Osteoblast (primary cell): Measurements from ENCODE around the gene MTHFD2L. TPM values are rescaled to one million over a fixed set of nuclear protein-coding genes. Genes with fewer than 3 reads are reported as not detected.

Experiments used
- DNase-seq: peaks from one replicate; pipeline ENCODE4 v3.0.0; 2011; ENCODE audit warnings: low spot score, mixed read lengths; ENCODE audit not compliant: insufficient read length; ENCODE audit errors: missing footprints
- H2AFZ ChIP-seq: 2 replicates; pipeline ENCODE4 v1.6.0; 2011; ENCODE audit warnings: mild to moderate bottlenecking, low read length
- H3K27ac ChIP-seq: 2 replicates; pipeline ENCODE4 v1.5.1; 2011; ENCODE audit warnings: mild to moderate bottlenecking, low read depth, low read length, moderate library complexity
- H3K27me3 ChIP-seq: 2 replicates; pipeline ENCODE4 v1.6.0; 2012; ENCODE audit warnings: mild to moderate bottlenecking, control low read depth, inconsistent platforms, low read length, moderate library complexity; ENCODE audit not compliant: insufficient read depth
- H3K36me3 ChIP-seq: 2 replicates; pipeline ENCODE4 v1.5.1; 2011; ENCODE audit warnings: mild to moderate bottlenecking, low read length, control low read depth, moderate library complexity; ENCODE audit not compliant: insufficient read depth
- H3K4me1 ChIP-seq: 2 replicates; pipeline ENCODE4 v1.5.1; 2011; ENCODE audit warnings: mild to moderate bottlenecking, low read length, control low read depth, moderate library complexity; ENCODE audit not compliant: insufficient read depth
- H3K4me2 ChIP-seq: 2 replicates; pipeline ENCODE4 v1.6.0; 2011; ENCODE audit warnings: mild to moderate bottlenecking, low read length; ENCODE audit not compliant: insufficient read depth
- H3K4me3 ChIP-seq: fragments of 200-600 bp; sonication (generic); 3 replicates; pipeline ENCODE4 v1.5.1; 2012; ENCODE audit warnings: mild to moderate bottlenecking, low read length, inconsistent platforms; ENCODE audit not compliant: insufficient read depth
- H3K79me2 ChIP-seq: 2 replicates; pipeline ENCODE4 v1.6.0; 2012; ENCODE audit warnings: mild to moderate bottlenecking, low read length, control low read depth, inconsistent platforms; ENCODE audit not compliant: insufficient read depth
- H3K9me3 ChIP-seq: 2 replicates; pipeline ENCODE4 v1.5.1; 2011; ENCODE audit warnings: low read depth, low read length, control low read depth
- H4K20me1 ChIP-seq: 2 replicates; pipeline ENCODE4 v1.6.0; 2012; ENCODE audit warnings: mild to moderate bottlenecking, low read length, control low read depth; ENCODE audit not compliant: insufficient read depth
- CTCF ChIP-seq: IDR thresholded peaks from 2 replicates; pipeline ENCODE4 v1.5.1; 2011; ENCODE audit warnings: mild to moderate bottlenecking, low read depth, low read length, moderate library complexity; ENCODE audit errors: extremely low read depth
- total RNA-seq: library from RNA; depleted of rRNA; stranded (reverse); fragments of >200 nt; gene quantifications from 2 replicates; pipeline ENCODE4 v1.2.3, GENCODE V29; 2012

Gene MTHFD2L
- total RNA-seq, 1 donor: 13.0 TPM

DNA sequence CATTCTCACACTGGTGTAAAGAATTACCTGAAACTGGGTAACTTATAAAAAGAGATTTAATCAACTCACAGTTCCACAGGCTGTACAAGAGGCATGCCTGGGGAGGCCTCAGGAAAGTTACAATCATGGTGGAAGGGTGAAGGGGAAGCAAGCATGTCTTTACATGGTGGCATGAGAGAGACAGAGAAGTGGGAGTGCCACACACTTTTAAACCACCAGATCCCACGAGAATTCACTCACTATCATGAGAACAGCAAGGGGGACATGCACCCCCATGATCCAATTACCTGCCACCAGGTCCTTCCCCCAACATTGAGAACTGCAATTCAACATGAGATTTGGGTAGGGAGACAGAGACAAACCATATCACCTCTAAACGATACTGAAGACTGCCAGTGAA, 173.3 kb downstream of the MTHFD2L start:
- Histone ChIP-seq H2AFZ (no peak overlapping the region), H3K36me3 (no peaks in the 10 kb centered on the region), H3K4me3 (no peak overlapping the region), H3K27ac (no peak overlapping the region), H4K20me1 (no peaks in the 10 kb centered on the region), H3K4me1 (peaks cover 8% of the 10 kb centered on the region), H3K9me3 (no peaks in the 10 kb centered on the region), H3K4me2 (no peak overlapping the region), H3K27me3 (no peaks in the 10 kb centered on the region), H3K79me2 (no peaks in the 10 kb centered on the region)
- DNase-seq: no peak
- TF ChIP-seq CTCF: no peak

DNA sequence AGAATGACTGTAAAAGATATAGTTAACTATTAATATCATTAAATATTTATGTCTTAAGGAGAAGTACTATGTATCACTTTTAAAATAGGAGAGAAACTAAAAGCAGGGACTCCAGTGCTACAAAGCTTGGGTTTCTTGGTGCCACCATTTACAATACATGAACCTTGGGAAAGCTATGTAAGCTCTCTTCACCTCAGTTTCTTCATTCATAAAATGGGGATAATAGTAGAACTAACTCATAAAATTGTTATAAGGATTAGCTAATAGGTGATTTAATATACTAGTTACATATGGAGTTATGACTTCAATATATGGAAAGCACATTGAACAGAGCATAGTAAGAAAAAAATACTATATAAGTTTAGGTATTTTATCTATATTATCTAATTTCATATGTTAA, 174.0 kb downstream of the MTHFD2L start:
- H3K27ac ChIP-seq: no peak overlapping the region
- no peaks in the 10 kb centered on the region for H3K27me3 ChIP-seq
- H3K4me2 ChIP-seq: no peak overlapping the region
- H3K4me1 ChIP-seq: peaks cover 8% of the 10 kb centered on the region
- no peaks in the 10 kb centered on the region for H4K20me1 ChIP-seq
- H3K79me2 ChIP-seq: no peaks in the 10 kb centered on the region
- no peak for TF ChIP-seq CTCF
- H3K36me3 ChIP-seq: no peaks in the 10 kb centered on the region
- no peak overlapping the region for H3K4me3 ChIP-seq
- H2AFZ ChIP-seq: no peak overlapping the region
- H3K9me3 ChIP-seq: no peaks in the 10 kb centered on the region
- no peak for DNase-seq

GRCh38 chr4:74334636-74335035, 176.7 kb downstream of the MTHFD2L start:
- H3K9me3 ChIP-seq: no peaks in the 10 kb centered on the region
- no peak for DNase-seq
- H2AFZ ChIP-seq: no peak overlapping the region
- H3K4me3 ChIP-seq: no peak overlapping the region
- no peaks in the 10 kb centered on the region for H4K20me1 ChIP-seq
- H3K27ac ChIP-seq: no peak overlapping the region
- TF ChIP-seq CTCF: no peak
- H3K4me1 ChIP-seq: no peaks in the 10 kb centered on the region
- H3K27me3 ChIP-seq: no peaks in the 10 kb centered on the region
- no peak overlapping the region for H3K4me2 ChIP-seq
- H3K36me3 ChIP-seq: no peaks in the 10 kb centered on the region
- no peaks in the 10 kb centered on the region for H3K79me2 ChIP-seq

DNA sequence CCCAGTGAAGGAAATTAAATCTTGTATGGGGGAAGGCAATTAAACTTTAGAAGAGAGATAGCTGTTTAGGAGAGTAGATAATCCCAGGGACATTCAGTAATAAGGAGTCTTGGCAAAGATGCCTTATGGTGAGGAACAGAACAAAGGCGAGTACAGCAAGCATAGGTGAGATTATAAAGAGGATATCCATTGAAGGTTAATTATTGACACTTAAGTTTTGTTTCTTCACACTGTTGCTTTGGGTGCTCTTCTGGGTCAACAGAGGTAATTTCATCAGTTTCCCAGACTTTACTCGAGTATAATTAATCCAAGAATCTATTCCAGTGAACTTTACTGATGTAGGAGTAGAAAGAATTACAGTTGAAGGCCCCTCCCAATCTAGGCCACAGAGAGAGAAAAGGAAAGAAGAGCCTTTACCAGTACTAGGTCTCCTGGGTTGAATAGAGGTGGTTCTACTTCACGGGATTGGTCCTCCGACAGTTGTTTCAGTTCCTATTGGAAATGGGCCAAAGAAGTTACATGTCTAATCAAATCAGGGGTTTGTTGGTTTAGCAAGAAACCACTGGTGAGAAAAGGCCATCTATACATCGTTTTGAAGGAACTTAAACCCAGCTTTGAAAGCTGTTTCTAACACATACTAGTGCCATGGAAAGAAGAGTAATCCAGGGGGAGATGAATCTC, 177.6 kb downstream of the MTHFD2L start:
- no peak for TF ChIP-seq CTCF
- Histone ChIP-seq H4K20me1 (no peaks in the 10 kb centered on the region), H3K36me3 (no peaks in the 10 kb centered on the region), H3K27me3 (no peaks in the 10 kb centered on the region), H3K9me3 (no peaks in the 10 kb centered on the region), H3K4me3 (no peak overlapping the region), H2AFZ (no peak overlapping the region), H3K4me1 (no peaks in the 10 kb centered on the region), H3K79me2 (no peaks in the 10 kb centered on the region), H3K4me2 (no peak overlapping the region), H3K27ac (no peak overlapping the region)
- no peak for DNase-seq
